ENCODE results near the gene ART1. TPM values are rescaled to one million over a fixed set of nuclear protein-coding genes. Genes with fewer than 3 reads are reported as not detected.
"Not testable (repeated sequence)": the region's sequence is repeated elsewhere in the genome, so short reads cannot be mapped to it uniquely, and the experiment has no call there.

Gene ART1
- total RNA-seq, 1 donor from 2014 or later = not detected

GRCh38 chr11:3641701-3642070 lies 3.2 kb upstream of the ART1 start, which contains the start of gene ART5:
Gene ART5, minus strand, starts transcription at chr11:3641992. Its CDS starts 130 bp downstream, at chr11:3641862.
- Mint-ChIP-seq H3K27ac (no peak within 1 kb of the TSS), H3K9me3 (no peaks in the 10 kb centered on the region), H3K4me3 (peak within 1 kb of the TSS; percentile 72), H3K4me1 (peaks cover 9% of the 10 kb centered on the region), H3K36me3 (ENCODE audit: low read depth) (no peaks in the 10 kb centered on the region), H3K27me3 (peaks cover 54% of the 10 kb centered on the region)
- no peak for ATAC-seq (ENCODE audit: low read depth)
- ChIA-PET CTCF (no interaction called here), POLR2A (no interaction called here)
- TF ChIP-seq CTCF (IDR thresholded peaks at IDR 0.05) = no peak
- intact Hi-C loops (cut with micrococcal nuclease) = no loop called here
- no peak for DNase-seq

- Mint-ChIP-seq H3K4me3 (peak overlapping the region; percentile 65), H3K36me3 (ENCODE audit: low read depth) (no peaks in the 10 kb centered on the region), H3K9me3 (no peaks in the 10 kb centered on the region), H3K27ac (no peak overlapping the region), H3K27me3 (peaks cover 52% of the 10 kb centered on the region), H3K4me1 (peaks cover 9% of the 10 kb centered on the region)
- ChIA-PET POLR2A (no interaction called here), CTCF (no interaction called here)
- TF ChIP-seq CTCF (IDR thresholded peaks at IDR 0.05) = no peak
- DNase-seq = no peak
- peak; percentile 86 for ATAC-seq (ENCODE audit: low read depth)
- intact Hi-C loops (cut with micrococcal nuclease) = no loop called here
These were observed 2.6 kb upstream of the ART1 start for GRCh38 chr11:3642071-3642951.

GRCh38 chr11:3643102-3643546 lies 1.8 kb upstream of the ART1 start:
- CTCF ChIA-PET = not testable (repeated sequence)

GRCh38 chr11:3645552-3645951 lies 624 bp downstream of the ART1 start:
- CTCF ChIA-PET = no interaction called here
- ATAC-seq (ENCODE audit: low read depth) (no peak), DNase-seq (no peak)
- H3K4me1 Mint-ChIP-seq = peaks cover 9% of the 10 kb centered on the region
- H3K4me3 Mint-ChIP-seq = no peak overlapping the region
- POLR2A ChIA-PET = no interaction called here
- TF ChIP-seq CTCF (IDR thresholded peaks at IDR 0.05) = no peak
- no peaks in the 10 kb centered on the region for H3K9me3 Mint-ChIP-seq
- no peaks in the 10 kb centered on the region for H3K36me3 Mint-ChIP-seq (ENCODE audit: low read depth)
- H3K27me3 Mint-ChIP-seq = peaks cover 58% of the 10 kb centered on the region
- intact Hi-C loops (cut with micrococcal nuclease) = no loop called here
- H3K27ac Mint-ChIP-seq = no peak overlapping the region

More at GRCh38 chr11:3643102-3643546, 1.8 kb upstream of the ART1 start:
- H3K4me3 Mint-ChIP-seq; POLR2A ChIA-PET; H3K9me3 Mint-ChIP-seq; H3K4me1 Mint-ChIP-seq; H3K36me3 Mint-ChIP-seq (ENCODE audit: low read depth); H3K27ac Mint-ChIP-seq; ATAC-seq (ENCODE audit: low read depth); intact Hi-C loops (cut with micrococcal nuclease); DNase-seq: not testable (repeated sequence)
- H3K27me3 Mint-ChIP-seq = peaks cover 55% of the 10 kb centered on the region

- DNase-seq; CTCF ChIA-PET; H3K4me1 Mint-ChIP-seq; intact Hi-C loops (cut with micrococcal nuclease); H3K4me3 Mint-ChIP-seq; H3K27ac Mint-ChIP-seq; POLR2A ChIA-PET; ATAC-seq (ENCODE audit: low read depth); H3K9me3 Mint-ChIP-seq; H3K36me3 Mint-ChIP-seq (ENCODE audit: low read depth): not testable (repeated sequence)
- H3K27me3 Mint-ChIP-seq = peaks cover 47% of the 10 kb centered on the region
These were observed 3.9 kb downstream of the ART1 start for GRCh38 chr11:3648843-3649242.

GRCh38 chr11:3649374-3649773 lies 4.4 kb downstream of the ART1 start:
- POLR2A ChIA-PET; intact Hi-C loops (cut with micrococcal nuclease); H3K36me3 Mint-ChIP-seq (ENCODE audit: low read depth); H3K4me1 Mint-ChIP-seq; ATAC-seq (ENCODE audit: low read depth); H3K9me3 Mint-ChIP-seq; H3K4me3 Mint-ChIP-seq; CTCF ChIA-PET; DNase-seq; H3K27ac Mint-ChIP-seq: not testable (repeated sequence)
- peaks cover 43% of the 10 kb centered on the region for H3K27me3 Mint-ChIP-seq

GRCh38 chr11:3652514-3652913 lies 7.6 kb downstream of the ART1 start:
- DNase-seq; H3K9me3 Mint-ChIP-seq; H3K36me3 Mint-ChIP-seq (ENCODE audit: low read depth); H3K4me3 Mint-ChIP-seq; CTCF ChIA-PET; ATAC-seq (ENCODE audit: low read depth); H3K4me1 Mint-ChIP-seq; intact Hi-C loops (cut with micrococcal nuclease); POLR2A ChIA-PET; H3K27ac Mint-ChIP-seq: not testable (repeated sequence)
- peaks cover 28% of the 10 kb centered on the region for H3K27me3 Mint-ChIP-seq

Data from activated B cell treated with CpG ODN at 0.5 μM for 24 hours (primary cell).